IMR-90 (cell line): Measurements from ENCODE around the gene SLC26A2. TPM values are rescaled to one million over a fixed set of nuclear protein-coding genes. Genes with fewer than 3 reads are reported as not detected.

Experiments
- ATAC-seq: fragments of 200-7000 bp; cut with Tn5 transposase; 2 replicates; pipeline ENCODE4 v1.9.1; 2020; ENCODE audit warnings: low read depth, mild to moderate bottlenecking, moderate library complexity
- BruUV-seq: library from RNA; stranded (reverse); fragments of 400-500 nt; replicated peaks from 2 replicates; lab custom pipeline; 2021; lab: Mats Ljungman, UMichigan
- CTCF ChIA-PET: fragments of 300-600 bp; formaldehyde crosslinking; extraction: SDS; loops from one replicate; lab custom pipeline; 2021; ENCODE audit warnings: antibody characterized with exemption; lab: Yijun Ruan, JAX
- POLR2A ChIA-PET: fragments of 300-600 bp; sonication (Branson Sonifier 250); formaldehyde crosslinking; loops from one replicate; lab custom pipeline; 2022; ENCODE audit warnings: antibody characterized with exemption; ENCODE audit not compliant: unreplicated experiment; lab: Charles Lee
- DNase-seq: peaks from one replicate; pipeline ENCODE4 v3.0.0; 2013
- H2AFZ ChIP-seq: replicated peaks from 2 replicates; pipeline ENCODE3; 2013; ENCODE audit warnings: low read length, mild to moderate bottlenecking; ENCODE audit not compliant: poor library complexity
- H2AK5ac ChIP-seq: 2 replicates; pipeline ENCODE4 v1.6.1; 2013; ENCODE audit warnings: low read depth, low read length, inconsistent platforms
- H2AK9ac ChIP-seq: replicated peaks from 2 replicates; pipeline ENCODE3; 2013; ENCODE audit warnings: mild to moderate bottlenecking, low read depth, low read length, moderate library complexity; ENCODE audit not compliant: poor library complexity
- H2BK120ac ChIP-seq: 2 replicates; pipeline ENCODE4 v1.6.1; 2013; ENCODE audit warnings: low read depth, low read length, inconsistent platforms
- H2BK15ac ChIP-seq: 3 replicates; pipeline ENCODE4 v1.6.1; 2013; ENCODE audit warnings: low read depth, low read length, inconsistent platforms
- H2BK20ac ChIP-seq: 2 replicates; pipeline ENCODE4 v1.6.1; 2013; ENCODE audit warnings: low read depth, mild to moderate bottlenecking, inconsistent platforms, low read length, moderate library complexity
- H2BK5ac ChIP-seq: 2 replicates; pipeline ENCODE4 v1.6.1; 2013; ENCODE audit warnings: mild to moderate bottlenecking, low read depth, low read length, inconsistent platforms; ENCODE audit not compliant: poor library complexity, severe bottlenecking
- H3K14ac ChIP-seq: replicated peaks from 2 replicates; pipeline ENCODE4 v1.6.1; 2013; ENCODE audit warnings: low read depth, low read length, inconsistent platforms
- H3K18ac ChIP-seq: 2 replicates; pipeline ENCODE4 v1.6.1; 2013; ENCODE audit warnings: low read depth, low read length, control low read depth
- H3K23ac ChIP-seq: 2 replicates; pipeline ENCODE4 v1.6.1; 2013; ENCODE audit warnings: low read depth, low read length, inconsistent platforms
- H3K27ac ChIP-seq: 2 replicates; pipeline ENCODE4 v1.5.1; 2013; ENCODE audit warnings: mild to moderate bottlenecking, control low read depth, low read length; ENCODE audit not compliant: insufficient read depth
- H3K27me3 ChIP-seq: 2 replicates; pipeline ENCODE4 v1.6.1; 2013; ENCODE audit warnings: low read length; ENCODE audit not compliant: control insufficient read depth, insufficient read depth
- H3K36me3 ChIP-seq: 2 replicates; pipeline ENCODE4 v1.6.1; 2013; ENCODE audit warnings: low read length, mixed read lengths; ENCODE audit not compliant: control insufficient read depth, insufficient read depth
- H3K4ac ChIP-seq: 2 replicates; pipeline ENCODE4 v1.6.1; 2013; ENCODE audit warnings: low read depth, low read length, inconsistent platforms
- H3K4me1 ChIP-seq: 2 replicates; pipeline ENCODE4 v1.6.1; 2013; ENCODE audit warnings: low read length, mixed read lengths; ENCODE audit not compliant: control insufficient read depth, insufficient read depth
- H3K4me2 ChIP-seq: 2 replicates; pipeline ENCODE4 v1.6.1; 2013; ENCODE audit warnings: low read depth, mild to moderate bottlenecking, control low read depth, low read length, moderate library complexity
- H3K4me3 ChIP-seq: 2 replicates; pipeline ENCODE4 v1.5.1; 2013; ENCODE audit warnings: low read depth, mild to moderate bottlenecking, control low read depth, low read length, moderate library complexity; ENCODE audit not compliant: insufficient read depth
- H3K56ac ChIP-seq: 2 replicates; pipeline ENCODE4 v1.6.1; 2013; ENCODE audit warnings: low read length, inconsistent platforms; ENCODE audit not compliant: insufficient read depth; ENCODE audit errors: extremely low read depth
- H3K79me1 ChIP-seq, 2 experiments: 2 replicates each; pipeline ENCODE4 v1.6.1; 2013; ENCODE audit warnings: low read length in 2 of 2, inconsistent platforms in 1 of 2, low read depth in 1 of 2
- H3K9ac ChIP-seq: 2 replicates; pipeline ENCODE4 v1.6.1; 2013; ENCODE audit warnings: low read depth, low read length, control low read depth
- H3K9me1 ChIP-seq: 2 replicates; pipeline ENCODE4 v1.6.1; 2013; ENCODE audit warnings: low read length, inconsistent platforms; ENCODE audit not compliant: insufficient read depth
- H3K9me3 ChIP-seq: 2 replicates; pipeline ENCODE4 v1.6.1; 2013; ENCODE audit warnings: low read length; ENCODE audit not compliant: control insufficient read depth, insufficient read depth
- H4K20me1 ChIP-seq: 2 replicates; pipeline ENCODE4 v1.6.1; 2013; ENCODE audit warnings: low read length, inconsistent platforms; ENCODE audit not compliant: insufficient read depth
- H4K5ac ChIP-seq: 2 replicates; pipeline ENCODE4 v1.6.1; 2013; ENCODE audit warnings: mild to moderate bottlenecking, low read depth, low read length, control low read depth
- H4K8ac ChIP-seq, 2 experiments: 2 replicates each; pipeline ENCODE4 v1.6.1; 2013; ENCODE audit warnings: low read depth in 2 of 2, low read length in 2 of 2, control low read depth in 1 of 2, inconsistent platforms in 1 of 2
- H4K91ac ChIP-seq: 2 replicates; pipeline ENCODE4 v1.6.1; 2013; ENCODE audit warnings: low read depth, low read length, inconsistent platforms; ENCODE audit not compliant: insufficient read depth
- CTCF ChIP-seq: conservative IDR thresholded peaks from 2 replicates; pipeline ENCODE4 v1.5.1; 2012; ENCODE audit warnings: mild to moderate bottlenecking, low read depth, low read length, improper control_type of control experiment
- POLR2A ChIP-seq: IDR thresholded peaks from 2 replicates; pipeline ENCODE4 v1.6.1; 2012; ENCODE audit warnings: mild to moderate bottlenecking, low read depth, low read length
- SMC3 ChIP-seq: fragments of 150-350 bp; IDR thresholded peaks from 2 replicates; pipeline ENCODE4 v1.6.1; 2016; ENCODE audit warnings: low read depth, mild to moderate bottlenecking, antibody characterized with exemption, low read length, moderate library complexity
- WGBS, 2 experiments: methylation state at CpG; one replicate each; pipeline versions ENCODE4 v1.1.5 to v1.1.7; 2013; ENCODE audit warnings: missing lambda C conversion rate in 2 of 2; ENCODE audit not compliant: insufficient read length in 1 of 2; ENCODE audit errors: extremely low coverage in 2 of 2; 5-methylcytosine and 5-hydroxymethylcytosine counted together
- dilution Hi-C: fragments of 300-500 bp; cut with HindIII; formaldehyde crosslinking; loops from one replicate; pipeline ENCODE4 v1.14.3; 2018; ENCODE audit warnings: low sequenced_read_pairs; ENCODE audit not compliant: unreplicated experiment
- in situ Hi-C: fragments of 300-500 bp; cut with MboI; formaldehyde crosslinking; loops from 3 replicates; pipeline ENCODE4 v1.14.3; 2019; ENCODE audit warnings: low sequenced_read_pairs, inconsistent platforms, mixed read lengths
- intact Hi-C: fragments of 100-400 bp; cut with micrococcal nuclease; formaldehyde crosslinking; loops from 2 replicates; pipeline ENCODE4 v1.10.0; 2022
- polyA plus RNA-seq, 3 experiments: library from polyadenylated mRNA; depleted of rRNA; stranded (reverse); fragments of >200 nt; gene quantifications; 2 replicates each; pipeline ENCODE4 v1.2.3, GENCODE V29; 2012; ENCODE audit warnings: low replicate concordance in 1 of 3
- total RNA-seq: library from RNA; depleted of rRNA; stranded (reverse); fragments of >200 nt; gene quantifications from 2 replicates; pipeline ENCODE4 v1.2.3, GENCODE V29; 2012

SLC26A2 gene
- total and polyA plus RNA-seq, 2 of the 4 experiments (the other 2 are of a cell fraction): 2.2 to 9.9 TPM

GRCh38 chr5:149969181-149969930 is 8.8 kb downstream of the SLC26A2 start:
- Histone ChIP-seq H3K9ac (no peak overlapping the region), H3K18ac (no peak overlapping the region), H3K4me1 (no peaks in the 10 kb centered on the region), H3K56ac (no peak overlapping the region), H3K4me2 (no peak overlapping the region), H2BK5ac (no peak overlapping the region), H3K9me1 (no peaks in the 10 kb centered on the region), H4K91ac (no peak overlapping the region), H3K79me1 (peaks cover 0 to 7% of the 10 kb centered on the region in 2 experiments; a peak in 1 of 4 replicates), H2AFZ (no peak overlapping the region), H2BK20ac (no peak overlapping the region), H2BK15ac (no peak overlapping the region), H3K4me3 (no peak overlapping the region), H2AK9ac (no peak overlapping the region), H4K5ac (no peak overlapping the region), H2AK5ac (no peak overlapping the region), H3K27ac (no peak overlapping the region), H3K4ac (no peak overlapping the region), H4K8ac (no peak overlapping the region), H3K9me3 (no peaks in the 10 kb centered on the region), H3K23ac (no peak overlapping the region), H3K14ac (0 out of 2 replicates have a peak overlapping the region, but pooled peaks have one; percentile 8), H3K36me3 (no peaks in the 10 kb centered on the region), H2BK120ac (no peak overlapping the region), H4K20me1 (no peaks in the 10 kb centered on the region), H3K27me3 (no peaks in the 10 kb centered on the region)
- POLR2A ChIA-PET: no interaction called here
- intact Hi-C loops (no loop called here), in situ Hi-C loops (no loop called here), dilution Hi-C loops (no loop called here)
- CTCF ChIA-PET: interaction anchor here (0.6 to 1.2 kb wide), 2 partner anchors 25 to 933 kb away, joined by 3 read pairs; no protein-coding TSS in a partner anchor
- no peak for ATAC-seq
- TF ChIP-seq CTCF: no peak
- no peak for TF ChIP-seq SMC3
- TF ChIP-seq POLR2A: no peak
- no CpG with 5 or more reads among the region's 4 CpGs for WGBS, 2 experiments
- BruUV-seq: no TSS peak
- no peak for DNase-seq
